ENCODE measurements around the gene SPPL3.

SPPL3 gene

GRCh38 chr12:120760349-120761254, 143.6 kb downstream of the SPPL3 start:
- DNase-seq (ENCODE audit: low read depth) = no peak
- TF ChIP-seq, protein P1, sequence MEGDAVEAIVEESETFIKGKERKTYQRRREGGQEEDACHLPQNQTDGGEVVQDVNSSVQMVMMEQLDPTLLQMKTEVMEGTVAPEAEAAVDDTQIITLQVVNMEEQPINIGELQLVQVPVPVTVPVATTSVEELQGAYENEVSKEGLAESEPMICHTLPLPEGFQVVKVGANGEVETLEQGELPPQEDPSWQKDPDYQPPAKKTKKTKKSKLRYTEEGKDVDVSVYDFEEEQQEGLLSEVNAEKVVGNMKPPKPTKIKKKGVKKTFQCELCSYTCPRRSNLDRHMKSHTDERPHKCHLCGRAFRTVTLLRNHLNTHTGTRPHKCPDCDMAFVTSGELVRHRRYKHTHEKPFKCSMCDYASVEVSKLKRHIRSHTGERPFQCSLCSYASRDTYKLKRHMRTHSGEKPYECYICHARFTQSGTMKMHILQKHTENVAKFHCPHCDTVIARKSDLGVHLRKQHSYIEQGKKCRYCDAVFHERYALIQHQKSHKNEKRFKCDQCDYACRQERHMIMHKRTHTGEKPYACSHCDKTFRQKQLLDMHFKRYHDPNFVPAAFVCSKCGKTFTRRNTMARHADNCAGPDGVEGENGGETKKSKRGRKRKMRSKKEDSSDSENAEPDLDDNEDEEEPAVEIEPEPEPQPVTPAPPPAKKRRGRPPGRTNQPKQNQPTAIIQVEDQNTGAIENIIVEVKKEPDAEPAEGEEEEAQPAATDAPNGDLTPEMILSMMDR (IDR thresholded peaks at IDR 0.05; ENCODE audit: control insufficient read depth, insufficient read depth, low read depth, low read length, missing control alignments) = no peak
- no peak overlapping the region for H3K4me3 ChIP-seq (ENCODE audit: control insufficient read depth, low read depth, low read length)

DNA sequence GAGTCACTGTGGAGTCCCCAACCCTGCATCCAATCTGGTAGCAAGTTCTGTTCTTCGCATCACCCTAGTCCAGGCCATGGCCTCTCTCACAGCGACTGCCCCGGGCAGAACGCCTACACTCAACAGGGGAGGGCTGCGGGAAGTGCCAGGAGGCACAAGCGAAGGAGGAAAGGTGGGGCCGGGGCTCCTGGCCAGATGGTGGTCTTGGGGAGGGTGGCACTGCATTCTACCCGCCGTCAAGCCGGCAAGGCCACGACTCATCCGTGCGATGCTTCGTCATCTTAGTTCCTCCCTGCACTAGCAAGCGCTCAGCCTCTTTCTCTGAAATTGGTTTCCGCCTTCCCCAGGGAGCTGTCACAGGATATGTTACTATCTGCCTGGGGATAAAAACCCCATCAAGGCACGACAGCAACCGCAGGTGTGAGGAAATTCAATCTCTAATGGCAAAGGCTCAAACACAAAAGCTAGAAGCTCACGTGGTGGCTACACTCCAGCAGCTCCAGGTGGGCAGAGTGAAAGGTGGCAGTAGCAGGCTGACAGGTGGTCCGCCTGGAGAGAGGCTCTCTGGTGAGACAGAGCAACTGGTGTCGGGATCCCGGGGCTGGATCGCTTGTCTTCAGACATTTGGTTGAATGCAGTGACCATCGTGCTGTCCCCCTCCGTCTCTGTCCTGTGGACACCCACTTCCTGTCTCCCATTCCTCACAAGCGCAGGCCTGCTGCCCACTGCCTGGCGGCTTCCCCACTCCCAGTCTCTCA, 144.4 kb downstream of the SPPL3 start:
- H3K4me3 ChIP-seq (ENCODE audit: control insufficient read depth, low read depth, low read length) = no peak overlapping the region
- TF ChIP-seq, protein P1 (IDR thresholded peaks at IDR 0.05; ENCODE audit: control insufficient read depth, insufficient read depth, low read depth, low read length, missing control alignments) = no peak
- DNase-seq (ENCODE audit: low read depth) = no peak

DNA sequence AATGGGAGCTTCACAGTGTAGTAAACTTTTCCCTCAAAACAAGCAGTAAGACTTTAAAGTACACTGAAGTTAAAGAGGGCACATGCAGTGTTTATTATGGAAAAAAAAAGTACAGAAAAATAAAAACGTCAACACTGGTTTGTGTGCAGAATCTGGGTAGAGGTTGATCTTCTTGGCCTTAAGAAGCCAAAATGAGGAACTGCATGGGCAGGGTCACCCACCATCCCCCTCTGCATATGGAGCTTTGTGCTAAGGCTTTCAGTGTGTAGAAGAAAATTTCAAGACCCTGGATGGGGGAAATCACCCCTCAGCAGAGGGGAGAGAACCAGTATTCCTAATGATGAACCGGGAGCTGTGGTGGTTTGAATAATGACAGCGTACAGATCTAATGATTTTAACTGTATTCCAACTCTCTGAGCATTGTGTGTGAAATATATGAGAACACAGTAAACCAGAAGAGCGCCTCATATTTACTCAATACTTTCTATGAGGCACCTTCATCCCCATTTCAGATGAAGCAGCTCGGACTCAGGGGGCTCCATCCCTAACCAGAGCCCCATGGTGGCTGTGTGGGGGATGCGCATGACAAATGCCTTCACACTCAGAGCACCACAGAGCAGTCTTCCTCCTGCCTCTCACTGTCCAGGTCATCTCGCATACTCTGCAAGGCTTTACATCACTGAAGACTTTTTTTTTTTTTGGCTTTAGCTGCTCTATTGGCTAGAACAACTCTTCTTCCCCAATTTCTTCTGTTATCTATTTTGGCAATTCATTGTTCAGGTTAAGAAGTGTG, 145.2 kb downstream of the SPPL3 start:
- TF ChIP-seq, protein P1 (IDR thresholded peaks at IDR 0.05; ENCODE audit: control insufficient read depth, insufficient read depth, low read depth, low read length, missing control alignments) = no peak
- no peak for DNase-seq (ENCODE audit: low read depth)
- no peak overlapping the region for H3K4me3 ChIP-seq (ENCODE audit: control insufficient read depth, low read depth, low read length)

- TF ChIP-seq, protein P1 (IDR thresholded peaks at IDR 0.05; ENCODE audit: control insufficient read depth, insufficient read depth, low read depth, low read length, missing control alignments) = no peak
- no peak overlapping the region for H3K4me3 ChIP-seq (ENCODE audit: control insufficient read depth, low read depth, low read length)
- DNase-seq (ENCODE audit: low read depth) = no peak
Observed at GRCh38 chr12:120757949-120758348, 146.2 kb downstream of the SPPL3 start.

- TF ChIP-seq, protein P1 (IDR thresholded peaks at IDR 0.05; ENCODE audit: control insufficient read depth, insufficient read depth, low read depth, low read length, missing control alignments) = no peak
- no peak for DNase-seq (ENCODE audit: low read depth)
- H3K4me3 ChIP-seq (ENCODE audit: control insufficient read depth, low read depth, low read length) = no peak overlapping the region
Observed at GRCh38 chr12:120757226-120757742, 146.9 kb downstream of the SPPL3 start.

- no peak overlapping the region for H3K4me3 ChIP-seq (ENCODE audit: control insufficient read depth, low read depth, low read length)
- no peak for DNase-seq (ENCODE audit: low read depth)
- TF ChIP-seq, protein P1 (IDR thresholded peaks at IDR 0.05; ENCODE audit: control insufficient read depth, insufficient read depth, low read depth, low read length, missing control alignments) = no peak
Observed at GRCh38 chr12:120755269-120755668, 148.9 kb downstream of the SPPL3 start.
